HG02759 (cell line): ENCODE measurements around the gene CFAP74.
A peak's percentile ranks its signal among the peaks of the same experiment; 100 is the strongest.

Source experiments
- ATAC-seq: cut with Tn5 transposase; IDR thresholded peaks from one replicate; pipeline ENCODE4 v1.9.1; 2021; ENCODE audit warnings: mild to moderate bottlenecking, moderate library complexity; ENCODE audit not compliant: unreplicated experiment

Gene CFAP74

GRCh38 chr1:1929639-1930545, 73.7 kb downstream of the CFAP74 start:
- no peak for ATAC-seq

- no peak for ATAC-seq
Observed at GRCh38 chr1:1929102-1929638, 74.4 kb downstream of the CFAP74 start.

- no peak for ATAC-seq
Observed at GRCh38 chr1:1928231-1929101, 75.1 kb downstream of the CFAP74 start.

GRCh38 chr1:1927751-1928150, 75.8 kb downstream of the CFAP74 start:
- ATAC-seq = no peak

GRCh38 chr1:1926886-1927660, 76.5 kb downstream of the CFAP74 start:
- ATAC-seq = no peak

GRCh38 chr1:1926346-1926811, 77.2 kb downstream of the CFAP74 start:
- ATAC-seq = no peak

GRCh38 chr1:1925437-1926345, 77.9 kb downstream of the CFAP74 start:
- no peak for ATAC-seq

- ATAC-seq = no peak
Observed at GRCh38 chr1:1924849-1925248, 78.7 kb downstream of the CFAP74 start.

- no peak for ATAC-seq
Observed at GRCh38 chr1:1924386-1924785, 79.2 kb downstream of the CFAP74 start.

GRCh38 chr1:1922956-1923833, 80.4 kb downstream of the CFAP74 start:
- no peak for ATAC-seq

- ATAC-seq = no peak
Observed at GRCh38 chr1:1922702-1922955, 81.0 kb downstream of the CFAP74 start.

GRCh38 chr1:1921901-1922701, 81.5 kb downstream of the CFAP74 start:
- no peak for ATAC-seq

- no peak for ATAC-seq
Observed at GRCh38 chr1:1921459-1921862, 82.1 kb downstream of the CFAP74 start.

GRCh38 chr1:1920608-1921458, 82.8 kb downstream of the CFAP74 start:
- no peak for ATAC-seq

- ATAC-seq = no peak
Observed at GRCh38 chr1:1920057-1920607, 83.5 kb downstream of the CFAP74 start.

GRCh38 chr1:1919304-1920056, 84.1 kb downstream of the CFAP74 start:
- peak; percentile 82 for ATAC-seq
